ENCODE measurements around the gene IGLL5.

Gene IGLL5

DNA sequence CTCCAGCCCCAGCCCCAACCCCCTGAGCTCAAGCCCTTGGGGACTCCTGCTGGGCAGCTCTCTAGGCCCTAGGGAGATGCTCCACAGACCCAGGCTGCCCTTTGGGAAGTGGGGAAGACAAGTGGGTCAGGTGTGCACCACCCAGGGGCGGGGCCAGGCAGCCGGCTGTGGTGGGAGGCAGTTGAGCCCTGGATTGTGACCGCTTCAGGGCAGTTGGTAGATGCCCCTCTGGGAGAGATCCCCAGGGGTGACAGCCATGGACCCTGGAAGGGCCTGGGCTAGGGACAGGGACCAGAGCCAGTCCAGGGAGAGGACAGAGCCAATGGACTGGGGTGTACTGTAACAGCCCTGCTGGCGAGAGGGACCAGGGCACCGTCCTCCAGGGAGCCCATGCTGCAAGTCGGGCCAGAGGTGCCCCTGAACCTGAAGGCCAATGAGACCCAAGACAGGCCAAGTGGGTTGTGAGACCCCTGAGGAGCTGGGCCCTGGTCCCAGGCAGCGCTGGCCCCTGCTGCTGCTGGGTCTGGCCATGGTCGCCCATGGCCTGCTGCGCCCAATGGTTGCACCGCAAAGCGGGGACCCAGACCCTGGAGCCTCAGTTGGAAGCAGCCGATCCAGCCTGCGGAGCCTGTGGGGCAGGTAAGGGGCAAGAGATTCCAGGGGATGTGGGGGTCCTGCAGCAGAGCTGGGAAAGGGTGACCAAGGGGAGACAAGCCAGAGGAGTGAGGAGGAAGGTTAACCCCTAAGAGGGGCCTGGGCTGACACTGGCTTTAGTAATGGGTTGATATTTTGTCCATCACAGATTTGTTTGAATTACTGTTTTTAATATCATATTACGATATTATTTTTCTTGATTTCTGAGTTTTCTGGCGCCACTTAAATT lies at the start of gene IGLL5:
TSS of gene IGLL5 (plus strand) at position 196 of the 883 bp plus-strand sequence. CDS start at position 434, 238 bp downstream.
- no peak for DNase-seq

DNA sequence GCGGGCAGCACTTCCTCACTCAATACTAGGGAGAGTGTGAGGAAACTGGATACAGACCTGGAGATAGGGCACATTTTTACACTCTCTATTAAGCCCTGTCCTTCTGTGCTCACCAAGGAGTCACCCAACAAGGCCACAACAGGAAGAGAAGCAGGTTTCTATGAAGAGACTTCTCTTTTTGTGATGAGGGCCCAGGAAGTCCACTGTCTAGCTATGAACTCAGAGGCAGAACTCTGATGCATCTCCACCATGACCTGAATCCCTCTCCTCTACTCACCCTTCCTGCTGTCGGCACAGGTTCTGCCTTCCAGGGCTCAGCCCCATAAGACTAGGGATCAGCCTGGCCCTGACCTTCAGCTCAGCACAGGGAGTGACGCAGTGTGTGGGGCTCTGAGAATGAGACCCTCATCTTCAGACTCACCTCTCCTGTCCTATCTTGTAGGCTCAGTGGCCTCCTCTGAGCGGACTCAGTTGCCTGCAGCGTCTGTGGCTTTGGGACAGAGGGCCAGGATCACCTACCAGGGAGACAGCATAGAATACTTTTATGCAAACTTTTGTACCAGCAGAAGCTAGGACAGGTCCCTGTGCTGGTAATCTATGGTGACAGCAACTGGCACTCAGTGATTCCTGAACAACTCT lies 49.3 kb upstream of the IGLL5 start:
- DNase-seq = no peak

DNA sequence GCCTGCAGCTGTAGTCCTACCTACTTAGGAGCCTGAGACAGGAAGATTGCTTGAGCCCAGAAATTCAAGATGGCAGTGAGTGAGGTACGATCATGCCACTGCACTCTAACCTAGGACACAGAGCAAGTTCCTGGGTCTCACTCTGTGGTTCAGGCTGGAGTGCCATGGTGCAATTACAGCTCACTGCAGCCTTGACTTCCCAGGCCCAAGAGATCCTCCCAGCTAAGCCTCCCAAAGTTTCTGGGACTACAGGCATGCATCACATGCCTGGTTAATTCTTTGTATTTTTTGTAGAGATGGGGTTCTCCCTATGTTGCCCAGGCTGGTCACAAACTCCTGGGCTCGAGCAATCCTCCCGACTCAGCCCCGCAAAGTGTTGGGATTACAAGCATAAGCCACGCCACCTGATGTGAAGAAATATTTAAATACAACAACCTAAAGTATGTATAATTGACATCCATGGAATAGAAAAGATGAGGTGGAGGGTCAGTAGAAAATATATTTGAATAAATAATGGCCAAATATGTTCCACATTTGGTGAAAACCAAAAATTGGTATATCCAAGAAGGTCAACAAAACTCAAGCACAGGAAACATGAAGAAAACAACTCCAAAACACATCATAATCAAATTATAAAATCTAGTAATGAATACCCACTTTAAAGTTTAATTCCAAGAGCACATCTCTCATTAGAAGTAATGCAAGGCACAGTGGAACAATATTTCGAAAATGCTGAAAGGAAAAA lies 47.9 kb upstream of the IGLL5 start:
- DNase-seq = no peak

DNA sequence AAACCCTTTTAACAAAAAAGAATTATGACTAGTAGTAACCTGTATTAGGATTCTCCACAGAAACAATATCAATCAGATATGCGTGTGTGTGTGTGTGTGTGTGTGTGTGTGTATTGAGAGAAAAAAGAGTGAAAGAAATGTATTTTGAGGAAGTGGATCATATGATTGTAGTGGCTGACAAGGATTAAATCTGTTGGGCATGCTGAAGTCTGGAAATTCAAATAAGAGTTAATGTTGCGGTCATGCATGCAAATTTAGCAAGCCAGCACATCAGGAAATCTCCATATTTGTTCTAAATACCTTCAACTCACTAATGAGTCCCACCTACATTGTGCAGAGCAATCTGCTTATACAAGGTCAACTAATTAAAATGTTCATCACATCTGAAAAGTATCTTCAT lies 46.8 kb upstream of the IGLL5 start:
- no peak for DNase-seq

DNA sequence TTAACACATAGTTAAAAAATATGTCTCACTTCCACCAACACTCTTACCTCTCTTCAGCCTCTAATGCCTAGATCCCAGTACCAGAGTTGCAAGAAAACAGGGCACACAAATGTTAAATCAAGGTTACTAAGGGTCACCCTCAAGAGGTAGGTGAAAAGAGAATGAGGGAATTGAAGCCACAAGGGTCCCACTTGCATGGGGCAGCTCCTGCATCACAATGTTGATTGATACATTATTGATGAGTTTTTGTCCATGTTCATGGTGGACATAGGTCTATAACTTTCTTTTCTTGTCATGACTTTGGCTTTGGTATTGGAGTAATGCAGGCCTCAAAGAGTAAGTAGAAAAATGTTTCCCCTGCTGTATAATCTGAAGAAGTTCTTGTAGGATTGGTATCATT lies 46.0 kb upstream of the IGLL5 start:
- no peak for DNase-seq

DNA sequence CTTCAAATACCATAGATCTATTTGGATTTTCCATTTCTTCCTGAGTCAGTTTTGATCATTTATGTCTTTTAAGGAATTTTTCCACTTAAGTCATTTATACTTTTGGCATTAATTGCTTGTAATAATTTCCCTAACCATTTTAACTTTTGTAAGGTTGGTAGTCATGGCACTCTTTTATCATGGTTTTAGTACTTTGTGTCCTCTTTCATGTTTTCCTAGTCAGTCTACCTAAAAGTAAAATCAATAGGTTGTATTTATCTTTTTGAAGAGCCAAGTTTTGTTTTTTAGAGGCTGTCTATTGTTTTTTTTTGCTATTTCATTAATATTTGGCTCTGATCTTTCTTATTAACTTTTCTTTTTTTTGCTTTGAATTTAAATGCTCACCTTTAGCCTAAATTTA lies 45.5 kb upstream of the IGLL5 start:
- no peak for DNase-seq

DNA sequence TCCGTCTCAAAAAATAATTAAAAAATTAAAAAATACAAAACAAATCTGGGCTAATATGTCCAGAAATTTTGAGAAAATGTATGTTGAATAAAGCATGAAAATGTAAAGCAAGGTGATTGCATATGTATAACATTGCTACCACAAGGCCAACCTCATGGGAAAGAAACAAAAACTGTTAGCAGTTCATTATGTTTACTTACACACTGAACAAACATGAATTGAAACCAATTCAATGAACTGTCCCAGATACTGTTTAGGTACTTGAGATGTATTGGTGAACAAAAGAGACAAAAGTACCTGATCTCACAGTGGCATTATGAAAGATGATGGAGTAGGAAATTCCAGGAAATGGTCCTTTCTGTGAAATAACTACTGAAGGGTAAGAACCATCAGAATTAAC lies 43.8 kb upstream of the IGLL5 start:
- no peak for DNase-seq

DNA sequence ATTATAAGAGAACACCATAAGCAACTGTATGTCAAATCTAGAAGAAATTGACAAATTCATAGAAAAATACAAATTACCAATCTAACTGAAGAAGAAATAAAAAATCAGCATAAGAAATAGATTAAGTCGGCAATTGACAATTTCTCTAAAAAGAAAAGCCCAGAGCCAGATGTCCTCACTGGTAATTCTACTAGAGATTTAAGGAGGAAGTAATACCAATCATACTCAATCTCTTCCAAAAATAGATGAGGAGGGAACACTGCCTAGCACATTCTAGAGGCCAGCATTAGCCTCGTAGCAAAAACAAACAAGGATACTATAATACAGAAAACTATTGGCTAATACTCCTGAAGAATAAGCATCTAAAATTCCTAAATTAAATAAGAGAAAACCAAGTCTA lies 40.4 kb upstream of the IGLL5 start:
- DNase-seq = no peak

DNA sequence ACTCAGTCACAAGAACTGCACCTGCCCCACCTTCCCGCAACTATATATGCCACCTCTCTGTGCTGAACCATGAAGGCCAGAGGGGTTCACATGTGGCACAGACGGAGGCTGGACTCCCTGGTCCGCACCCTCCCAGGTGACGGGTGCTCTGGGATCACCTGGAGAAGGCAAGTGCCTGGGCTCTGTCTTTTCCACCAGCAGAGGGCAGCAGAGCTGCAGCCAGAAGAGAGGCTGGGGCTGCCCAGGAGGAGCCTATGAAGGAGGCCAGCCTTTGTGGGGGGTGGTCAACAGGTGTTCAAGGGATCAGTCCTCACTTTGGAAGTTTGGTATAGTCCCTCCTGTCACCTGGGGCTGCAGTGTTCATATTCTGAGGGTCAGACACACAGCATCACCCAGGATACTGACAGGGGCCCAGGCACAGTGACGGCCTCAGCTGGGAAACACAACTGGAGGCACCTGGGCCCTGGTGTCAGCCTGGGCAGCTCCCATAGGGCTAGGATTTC lies 39.2 kb upstream of the IGLL5 start:
- peak; percentile 74 to 75 for DNase-seq

DNA sequence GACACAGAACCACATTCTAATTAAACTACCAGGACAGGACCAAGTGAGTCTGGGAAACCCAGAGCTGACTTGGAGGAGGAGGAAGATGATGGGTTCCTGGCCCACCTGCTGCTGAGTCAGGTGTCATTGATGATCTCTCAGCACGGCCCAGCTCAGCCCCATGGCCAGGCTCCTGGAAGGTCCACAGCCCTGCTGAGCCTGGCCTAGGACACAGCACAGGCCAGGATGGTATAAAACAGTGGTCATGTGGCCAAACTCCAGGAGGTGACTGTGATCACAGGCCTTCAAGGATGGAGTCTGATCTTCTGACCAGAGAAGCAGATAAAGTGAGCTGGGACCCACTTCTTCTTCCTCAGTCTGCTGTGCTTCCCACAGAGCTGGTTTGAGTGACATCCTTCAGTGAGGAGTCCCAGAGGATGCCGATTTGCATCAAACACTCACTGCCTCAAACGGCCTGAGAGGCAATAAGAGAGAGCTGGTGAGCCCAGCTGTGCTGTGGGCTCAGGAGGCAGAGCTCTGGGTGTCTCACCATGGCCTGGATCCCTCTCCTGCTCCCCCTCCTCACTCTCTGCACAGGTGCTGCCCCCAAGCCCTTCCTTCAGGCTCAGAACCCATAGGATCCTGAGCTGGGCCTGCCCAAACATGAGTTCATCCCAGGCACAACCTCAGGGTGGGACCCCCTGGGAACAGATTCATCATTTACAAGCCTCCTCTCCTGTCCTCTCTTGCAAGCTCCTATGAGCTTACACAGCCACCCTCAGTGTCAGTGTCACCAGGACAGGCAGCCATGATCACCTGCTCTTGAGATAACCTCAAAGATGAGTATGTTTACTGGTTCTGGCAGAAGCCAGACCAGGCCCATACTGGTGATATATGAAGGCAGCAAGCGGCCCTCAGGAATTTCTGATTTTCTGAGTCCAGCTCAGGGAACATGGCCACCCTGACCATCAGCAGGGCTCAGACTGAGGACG lies 37.7 kb upstream of the IGLL5 start:
- no peak for DNase-seq

DNA sequence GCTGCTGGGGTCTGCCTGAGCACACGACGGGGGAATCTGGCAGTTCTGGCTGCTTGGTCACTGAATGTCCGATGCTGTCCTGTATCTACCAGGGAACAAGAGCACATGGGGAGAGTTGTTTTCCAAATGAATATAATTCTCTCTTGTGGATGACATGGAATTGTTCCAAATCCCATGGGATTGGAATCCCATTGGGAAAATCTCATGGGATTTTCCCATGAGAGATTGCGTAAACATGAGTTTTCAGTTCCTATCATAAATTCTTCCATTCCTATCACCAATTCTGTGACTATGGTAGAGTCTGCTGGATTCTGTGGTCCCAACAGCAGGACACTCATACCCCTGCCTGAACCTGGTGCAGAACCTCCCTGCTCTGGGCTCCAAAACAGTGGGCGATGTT lies 35.6 kb upstream of the IGLL5 start:
- no peak for DNase-seq

DNA sequence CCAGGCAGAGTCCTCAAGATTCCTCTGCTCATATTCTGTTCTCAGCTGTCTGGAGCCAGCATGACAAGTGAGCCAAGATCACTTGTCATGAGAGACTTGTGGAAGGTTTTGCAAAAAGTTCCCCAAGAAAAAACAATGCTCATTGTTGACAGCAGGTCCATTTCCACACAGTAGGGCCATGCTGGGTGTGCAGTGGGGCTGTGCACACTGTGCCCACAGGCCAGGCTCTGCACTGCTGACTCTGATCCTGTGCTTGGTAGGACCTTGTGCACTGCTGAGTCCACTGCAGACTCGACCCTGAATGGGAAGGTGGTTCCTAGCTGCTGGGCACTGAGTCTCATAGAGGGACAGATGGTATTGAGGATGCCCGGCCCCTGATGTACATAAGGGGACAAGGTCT lies 33.9 kb upstream of the IGLL5 start:
- DNase-seq = no peak

DNA sequence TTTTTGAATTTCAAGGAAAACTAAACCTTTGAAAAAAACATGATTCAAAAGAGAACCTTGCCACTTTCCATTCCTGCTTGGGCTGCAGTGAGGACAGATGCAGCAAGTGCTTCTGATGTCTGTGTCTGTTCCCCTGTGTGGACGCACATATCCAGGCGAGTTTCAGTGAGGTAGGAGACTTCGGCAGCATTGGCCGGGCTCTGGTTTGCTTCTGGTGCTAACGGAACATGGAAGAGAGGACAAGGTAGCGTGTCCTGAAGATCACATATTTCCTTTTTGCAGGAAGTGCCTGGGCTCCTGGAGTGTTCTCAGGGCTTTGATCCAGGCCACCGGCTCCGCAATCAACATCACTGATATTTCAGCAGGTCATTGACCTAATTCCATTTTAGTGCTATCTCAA lies 33.1 kb upstream of the IGLL5 start:
- no peak for DNase-seq

DNA sequence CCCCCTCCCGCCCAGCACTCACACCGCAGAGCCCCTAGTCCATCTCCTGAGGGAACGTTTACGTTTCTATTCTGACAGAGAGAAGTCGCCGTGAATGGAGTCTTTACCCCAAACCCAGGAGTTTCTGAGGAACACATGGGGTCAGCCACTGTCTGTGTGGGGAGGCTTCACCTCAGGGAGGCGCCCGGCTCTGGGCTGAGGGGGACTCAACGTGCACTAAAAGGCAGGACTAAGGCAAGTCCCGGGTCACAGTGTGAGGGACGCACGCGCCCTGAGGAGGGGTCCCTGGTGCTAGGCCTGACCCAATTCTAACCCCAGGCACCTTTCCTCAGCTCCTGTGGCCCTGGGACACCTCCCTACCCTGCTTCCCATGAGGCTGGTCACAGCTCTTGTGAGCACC lies 32.5 kb upstream of the IGLL5 start:
- no peak for DNase-seq

DNA sequence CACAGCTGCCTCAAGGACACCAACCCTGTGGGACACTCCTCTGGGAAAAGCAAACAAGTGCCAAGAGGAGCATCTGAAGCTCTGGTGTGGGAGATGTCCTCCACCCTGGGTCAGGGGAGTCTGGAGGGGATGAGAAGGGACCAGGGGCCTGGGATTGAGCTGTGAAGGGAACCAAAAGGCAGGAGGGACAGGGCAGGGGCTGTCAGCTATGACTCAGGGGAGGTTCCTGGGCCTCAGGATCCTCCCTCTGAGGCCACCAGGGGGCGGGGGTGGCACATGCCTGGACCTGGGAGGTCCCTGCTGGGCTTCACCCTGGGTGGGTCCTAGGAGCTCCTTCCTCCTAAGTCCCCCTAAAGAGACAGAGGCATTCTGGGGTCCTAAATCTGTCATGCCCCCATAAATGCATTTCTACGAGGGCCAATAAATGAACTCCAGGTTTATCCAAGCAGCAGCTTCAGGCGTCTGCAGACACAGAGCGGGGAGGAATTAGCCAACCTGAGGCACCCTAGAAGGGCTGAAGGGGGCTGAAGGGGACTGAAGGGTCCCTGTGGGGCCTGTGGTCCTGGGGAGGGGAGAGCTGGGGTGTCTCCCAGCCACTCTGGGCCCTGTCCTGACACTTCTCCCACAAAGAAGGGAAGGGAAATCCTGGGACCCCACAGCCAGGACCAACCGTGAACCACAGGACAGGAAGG lies 31.9 kb upstream of the IGLL5 start:
- DNase-seq = peak; percentile 41 to 57

DNA sequence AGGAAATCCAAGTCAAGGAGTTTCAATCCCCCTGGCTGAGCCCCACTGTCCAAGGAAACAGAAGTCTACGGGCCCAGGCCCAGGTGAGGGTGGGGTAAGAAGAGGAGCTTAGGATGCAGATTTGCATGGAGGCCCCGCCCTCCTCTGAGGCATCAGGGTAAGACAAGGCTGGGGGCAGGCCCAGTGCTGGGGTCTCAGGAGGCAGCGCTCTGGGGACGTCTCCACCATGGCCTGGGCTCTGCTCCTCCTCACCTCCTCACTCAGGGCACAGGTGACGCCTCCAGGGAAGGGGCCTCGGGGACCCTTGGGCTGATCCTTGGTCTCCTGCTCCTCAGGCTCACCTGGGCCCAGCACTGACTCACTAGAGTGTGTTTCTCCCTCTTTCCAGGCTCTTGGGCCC lies 31.3 kb upstream of the IGLL5 start:
- no peak for DNase-seq

DNA sequence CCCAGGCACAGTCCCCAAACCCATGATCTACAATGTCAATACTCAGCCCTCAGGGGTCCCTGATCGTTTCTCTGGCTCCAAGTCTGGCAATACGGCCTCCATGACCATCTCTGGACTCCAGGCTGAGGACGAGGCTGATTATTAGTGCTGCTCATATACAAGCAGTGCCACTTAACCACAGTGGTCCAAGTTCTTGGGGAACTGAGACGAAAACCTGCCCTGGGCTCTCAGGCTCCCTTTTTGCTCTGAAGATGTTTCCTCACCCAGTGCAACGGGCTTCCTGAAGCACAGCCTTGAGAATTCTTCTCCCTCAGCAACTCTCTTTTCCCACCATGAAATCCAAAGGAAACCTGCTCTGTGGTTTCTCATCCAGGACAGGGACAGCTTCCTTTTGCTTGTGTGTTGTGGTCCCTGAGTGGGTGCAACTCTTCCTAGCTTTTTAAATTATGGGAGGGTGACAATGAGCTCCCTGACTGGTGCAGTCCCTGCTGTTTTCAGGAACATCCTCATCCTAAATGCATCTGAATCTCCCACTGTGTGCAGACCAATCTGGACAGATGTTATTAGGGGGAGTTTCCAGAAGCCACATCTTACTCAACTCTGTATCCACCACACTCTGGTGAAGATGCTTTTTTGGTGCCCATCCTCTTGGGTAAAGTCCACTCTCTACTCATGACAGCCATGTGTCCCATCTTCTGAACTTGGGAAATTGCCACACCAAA lies 30.6 kb upstream of the IGLL5 start:
- no peak for DNase-seq

DNA sequence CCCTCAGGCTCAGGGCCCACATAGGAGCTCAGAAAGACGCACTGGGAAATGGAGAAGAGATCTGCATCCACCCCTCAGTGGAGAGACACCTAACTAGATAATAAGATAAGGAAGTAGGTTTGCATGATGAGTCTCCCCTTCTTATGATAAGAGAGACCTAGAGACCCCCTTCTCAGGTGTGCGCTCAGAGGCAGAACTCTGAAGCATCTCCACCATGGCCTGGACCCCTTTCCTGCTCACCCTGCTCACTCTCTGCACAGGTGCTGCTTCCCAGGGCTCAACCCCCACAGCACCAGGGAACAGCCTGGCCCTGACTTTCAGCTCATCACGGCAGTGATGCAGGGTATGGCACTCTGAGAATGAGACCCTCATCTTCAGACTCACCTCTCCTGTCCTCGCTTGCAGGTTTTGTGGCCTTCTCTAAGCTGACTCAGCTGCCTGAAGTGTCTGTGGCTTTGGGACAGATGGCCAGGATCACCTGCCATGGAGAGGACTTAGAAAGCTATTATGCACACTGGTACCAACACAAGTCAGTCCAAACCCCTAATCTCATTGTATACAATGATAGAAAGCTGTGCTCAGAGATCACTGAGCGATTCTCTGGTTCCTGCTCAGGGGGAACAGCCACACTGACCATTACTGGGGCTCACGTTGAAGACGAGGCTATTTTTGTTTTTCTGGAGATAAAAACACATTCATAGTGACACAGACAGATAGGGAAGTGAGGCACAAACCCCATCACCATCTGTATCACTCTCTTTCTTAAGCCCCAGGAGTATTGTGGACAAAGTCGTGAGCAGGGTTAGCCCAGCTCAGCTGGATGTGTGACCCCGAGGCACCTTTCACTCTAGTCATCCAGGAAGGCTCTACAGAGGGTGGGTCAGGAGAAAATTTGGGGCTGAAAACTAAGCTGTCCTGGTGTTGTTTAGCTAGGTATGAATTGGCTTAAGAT lies 29.7 kb upstream of the IGLL5 start:
- no peak for DNase-seq

DNA sequence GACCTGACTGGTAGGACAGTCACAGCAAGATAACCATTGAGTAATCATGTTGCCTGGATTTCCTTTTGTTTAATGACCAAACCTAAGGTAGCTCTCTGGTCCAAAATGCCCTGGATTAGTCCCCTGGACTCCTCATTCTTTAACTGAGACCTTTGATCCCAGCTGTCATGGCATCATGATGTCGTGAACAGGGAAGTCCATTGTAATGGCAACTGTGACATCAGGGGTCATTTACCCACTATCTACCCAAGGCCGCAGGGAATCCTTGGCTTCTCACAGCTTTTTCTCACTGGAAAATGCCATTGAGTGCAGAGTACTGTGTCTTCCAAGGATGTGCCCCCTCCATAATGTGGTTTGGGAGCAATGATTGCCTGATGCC lies 29.1 kb upstream of the IGLL5 start:
- no peak for DNase-seq

DNA sequence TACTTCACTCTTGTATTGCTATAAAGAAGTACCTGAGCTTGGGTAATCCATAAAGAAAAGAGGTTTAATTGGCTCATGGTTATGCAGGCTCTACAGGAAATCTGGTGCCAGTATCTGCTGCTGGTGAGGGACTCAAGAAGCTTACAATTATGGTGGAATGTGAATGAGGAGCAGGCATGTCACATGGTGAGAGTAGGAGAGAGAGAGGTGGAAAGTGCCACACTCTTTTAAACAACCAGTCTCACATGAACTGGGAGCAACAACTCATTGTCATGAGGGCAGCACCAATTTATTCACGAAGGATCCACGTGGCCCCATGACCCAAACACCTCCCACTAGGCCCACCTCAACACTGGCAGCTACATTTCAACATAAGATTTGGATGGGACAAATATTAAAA lies 24.6 kb upstream of the IGLL5 start:
- DNase-seq = no peak

Measured in CD4-positive, alpha-beta T cell treated with Interleukin-4 for 1 hour (primary cell).